ENCODE measurements around the gene GNAZ. TPM values are rescaled to one million over a fixed set of nuclear protein-coding genes. Genes with fewer than 3 reads are reported as not detected.
"Not testable (repeated sequence)": the region's sequence is repeated elsewhere in the genome, so short reads cannot be mapped to it uniquely, and the experiment has no call there.

GNAZ gene
- total RNA-seq, 2 experiments from 2014 or later: 1.2 to 2.1 TPM

DNA sequence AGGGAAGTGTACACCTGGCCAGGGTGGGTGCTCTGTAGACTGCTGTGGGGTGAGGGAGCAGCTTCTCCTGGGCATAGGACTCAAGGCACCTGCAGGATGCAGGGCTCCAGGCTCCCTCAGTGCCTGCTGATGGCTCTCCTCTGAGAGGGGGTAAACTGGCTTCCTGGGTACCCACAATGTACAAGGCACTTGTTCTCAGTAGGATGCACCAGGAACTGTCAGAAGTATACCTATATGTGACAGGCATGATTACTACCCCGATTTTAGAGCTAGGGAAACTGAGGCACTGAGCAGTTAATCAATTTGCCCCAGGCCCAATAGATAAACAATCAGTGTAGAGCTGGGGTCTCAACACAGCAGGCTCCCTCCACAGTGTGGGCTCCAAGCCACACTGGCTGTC is 31.4 kb upstream of the GNAZ start:
- CTCF ChIA-PET: no interaction called here
- POLR2A ChIA-PET: no interaction called here

DNA sequence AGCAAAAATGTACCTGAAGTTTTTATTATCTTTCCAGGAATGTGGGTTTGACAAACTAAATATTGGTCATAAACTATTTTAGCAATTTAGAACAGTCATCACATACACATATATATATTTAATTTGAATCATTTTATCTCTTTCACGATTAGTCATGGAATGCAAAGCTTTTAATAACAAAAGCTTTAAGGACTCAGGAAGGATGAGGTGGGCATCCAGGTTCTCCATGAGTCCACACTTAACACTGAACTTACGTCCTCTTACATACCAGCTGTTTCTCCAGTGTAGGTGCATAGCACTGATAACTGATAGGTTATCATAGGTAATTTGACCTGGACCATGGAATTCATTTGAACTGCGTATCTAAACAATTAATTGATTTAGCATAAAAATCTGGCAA is 28.1 kb upstream of the GNAZ start:
- CTCF ChIA-PET: no interaction called here
- POLR2A ChIA-PET: no interaction called here

DNA sequence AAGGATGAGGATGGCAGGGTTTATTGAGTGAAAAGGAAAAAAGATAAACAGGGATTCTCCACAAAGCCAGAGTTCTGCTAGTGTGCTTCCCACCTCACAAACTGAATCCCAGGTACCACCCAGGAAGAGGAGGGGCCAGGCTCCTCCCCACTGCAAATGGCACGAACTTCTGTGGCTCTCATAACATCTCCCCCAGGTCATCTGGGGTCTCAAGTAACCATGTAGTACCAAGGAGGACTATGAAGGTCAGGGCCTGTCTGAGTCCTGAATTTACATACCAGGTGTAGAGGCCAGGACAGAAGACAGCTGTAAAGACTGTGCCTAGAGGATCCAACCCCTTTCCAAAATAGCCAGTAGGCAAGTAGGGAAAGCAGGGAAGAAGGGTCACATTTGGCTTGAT is 25.7 kb upstream of the GNAZ start:
- POLR2A ChIA-PET: interaction anchor here (0.6 kb wide), 1 partner anchor 461 kb away, joined by 3 read pairs; no protein-coding TSS in a partner anchor
- CTCF ChIA-PET: no interaction called here

- POLR2A ChIA-PET: no interaction called here
- CTCF ChIA-PET: no interaction called here
Measured at GRCh38 chr22:23045461-23045860, 24.9 kb upstream of the GNAZ start.

DNA sequence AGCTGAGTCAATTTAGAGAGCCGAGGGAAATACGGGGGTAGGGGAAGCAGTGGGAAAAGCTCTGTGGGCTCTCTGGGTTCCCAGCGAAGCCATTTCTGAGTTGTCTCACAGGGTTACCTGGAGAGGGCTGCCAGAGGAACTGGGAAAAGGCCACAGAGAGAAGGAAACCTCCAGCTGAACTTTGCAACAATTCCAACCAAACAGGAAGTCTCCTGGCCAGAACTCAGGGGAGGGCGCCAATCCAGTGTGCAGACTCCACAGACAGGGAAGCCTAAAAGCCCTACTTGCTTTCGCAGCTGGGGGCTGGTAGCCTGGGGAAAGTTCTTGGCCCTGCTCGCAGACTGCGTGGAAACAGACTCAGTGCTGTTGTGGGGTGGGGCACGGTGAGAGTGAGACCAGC is 23.1 kb upstream of the GNAZ start:
- POLR2A ChIA-PET: no interaction called here
- CTCF ChIA-PET: no interaction called here

DNA sequence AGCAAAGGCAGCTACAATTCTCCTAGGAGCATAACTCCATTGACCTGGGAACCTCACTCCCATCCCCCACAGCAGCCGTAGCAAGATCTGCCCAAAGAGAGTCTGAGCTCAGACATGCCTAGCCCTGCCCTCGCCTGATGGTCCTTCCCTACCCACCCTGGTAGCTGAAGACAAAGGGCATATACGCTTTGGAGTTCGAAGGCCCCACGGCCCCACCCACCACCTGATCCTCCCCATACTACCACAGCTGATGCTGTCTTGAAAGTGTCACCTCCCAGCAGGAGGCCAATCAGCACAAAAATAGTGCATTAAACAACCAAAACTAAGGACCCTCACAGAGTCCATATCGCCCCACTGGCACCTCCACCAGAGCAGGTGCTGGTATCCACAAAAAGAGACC is 22.6 kb upstream of the GNAZ start:
- CTCF ChIA-PET: no interaction called here
- POLR2A ChIA-PET: no interaction called here

GRCh38 chr22:23050546-23050945 is 19.8 kb upstream of the GNAZ start:
- POLR2A ChIA-PET, CTCF ChIA-PET: not testable (repeated sequence)

- ChIA-PET CTCF (no interaction called here), POLR2A (no interaction called here)
Measured at GRCh38 chr22:23053051-23053707, 17.1 kb upstream of the GNAZ start.

- POLR2A ChIA-PET: no interaction called here
- CTCF ChIA-PET: no interaction called here
Measured at GRCh38 chr22:23053912-23054530, 16.3 kb upstream of the GNAZ start.

DNA sequence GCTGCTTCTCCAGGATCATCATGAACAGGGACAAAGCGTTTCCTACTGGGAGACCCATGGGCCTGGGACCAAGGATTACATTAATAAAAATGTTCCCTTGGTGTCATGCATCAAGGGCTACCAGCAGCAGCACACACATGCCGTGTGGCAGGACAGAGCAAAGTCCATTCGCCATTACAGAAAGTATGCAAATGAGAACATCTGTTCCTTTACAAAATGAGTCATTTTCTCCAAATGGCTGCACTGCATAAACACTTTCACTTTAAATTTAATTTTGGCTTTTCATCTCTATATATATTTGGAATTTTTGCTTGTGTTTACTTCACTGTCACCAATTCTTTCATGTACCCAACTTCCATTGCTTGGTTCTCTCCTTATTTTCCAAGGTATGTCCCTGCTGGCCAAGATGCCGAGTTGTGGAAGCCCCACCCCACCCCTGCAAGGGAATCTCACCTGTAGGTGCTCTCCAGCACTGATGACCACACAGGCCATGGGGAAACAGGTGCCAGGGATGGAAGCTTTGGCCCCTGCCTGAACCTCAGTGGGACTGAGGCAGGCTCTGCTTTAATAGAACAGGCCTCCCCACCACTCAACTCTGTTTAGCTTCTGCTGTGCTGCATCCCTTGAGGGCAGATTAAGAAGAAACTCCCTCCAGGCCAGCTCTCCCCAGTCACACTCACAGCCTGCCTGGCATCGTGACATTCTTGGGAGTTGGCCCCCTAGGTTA is 15.6 kb upstream of the GNAZ start:
- POLR2A ChIA-PET: no interaction called here
- CTCF ChIA-PET: no interaction called here

- CTCF ChIA-PET: no interaction called here
- POLR2A ChIA-PET: no interaction called here
Measured at GRCh38 chr22:23055449-23056179, 14.7 kb upstream of the GNAZ start.

DNA sequence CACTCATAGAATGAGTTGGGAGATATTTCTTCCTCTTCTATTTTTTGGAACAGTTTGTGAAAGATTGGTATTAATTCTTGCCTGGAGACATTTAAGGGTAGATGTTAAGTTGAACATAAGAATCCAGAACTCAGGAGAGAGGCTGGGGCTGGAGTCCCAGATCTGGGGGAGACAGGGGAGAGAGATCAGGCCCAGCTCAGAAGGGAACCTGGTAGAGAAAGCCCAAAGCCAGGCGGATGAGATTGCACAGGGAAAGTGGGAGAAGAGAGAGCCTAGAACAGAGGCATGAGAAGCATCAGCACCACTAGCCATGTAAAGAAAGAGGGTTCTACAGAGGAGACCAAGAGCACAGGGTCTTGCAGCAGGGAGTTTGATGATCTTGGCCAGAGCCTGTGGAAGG is 13.0 kb upstream of the GNAZ start:
- ChIA-PET CTCF (no interaction called here), POLR2A (no interaction called here)

DNA sequence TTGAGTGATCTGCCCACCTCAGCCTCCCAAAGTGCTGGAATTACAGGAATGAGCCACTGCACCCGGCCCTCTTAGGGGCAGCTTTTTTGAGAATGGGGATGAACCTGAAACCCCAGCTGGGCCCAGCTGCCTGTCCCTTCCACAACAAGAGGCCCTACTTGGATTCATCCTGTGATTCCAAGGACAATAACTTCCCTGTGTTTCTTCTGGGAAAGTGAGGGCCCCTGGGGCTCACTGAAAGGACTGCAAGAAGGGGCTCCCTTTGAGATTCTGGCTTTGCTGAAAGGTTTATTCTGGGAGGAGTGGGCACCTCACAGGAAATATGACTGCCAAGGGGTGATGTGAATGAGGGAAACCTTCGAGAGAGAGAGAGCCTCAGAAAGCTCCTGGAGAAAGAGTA is 12.3 kb upstream of the GNAZ start:
- ChIA-PET CTCF (no interaction called here), POLR2A (no interaction called here)

DNA sequence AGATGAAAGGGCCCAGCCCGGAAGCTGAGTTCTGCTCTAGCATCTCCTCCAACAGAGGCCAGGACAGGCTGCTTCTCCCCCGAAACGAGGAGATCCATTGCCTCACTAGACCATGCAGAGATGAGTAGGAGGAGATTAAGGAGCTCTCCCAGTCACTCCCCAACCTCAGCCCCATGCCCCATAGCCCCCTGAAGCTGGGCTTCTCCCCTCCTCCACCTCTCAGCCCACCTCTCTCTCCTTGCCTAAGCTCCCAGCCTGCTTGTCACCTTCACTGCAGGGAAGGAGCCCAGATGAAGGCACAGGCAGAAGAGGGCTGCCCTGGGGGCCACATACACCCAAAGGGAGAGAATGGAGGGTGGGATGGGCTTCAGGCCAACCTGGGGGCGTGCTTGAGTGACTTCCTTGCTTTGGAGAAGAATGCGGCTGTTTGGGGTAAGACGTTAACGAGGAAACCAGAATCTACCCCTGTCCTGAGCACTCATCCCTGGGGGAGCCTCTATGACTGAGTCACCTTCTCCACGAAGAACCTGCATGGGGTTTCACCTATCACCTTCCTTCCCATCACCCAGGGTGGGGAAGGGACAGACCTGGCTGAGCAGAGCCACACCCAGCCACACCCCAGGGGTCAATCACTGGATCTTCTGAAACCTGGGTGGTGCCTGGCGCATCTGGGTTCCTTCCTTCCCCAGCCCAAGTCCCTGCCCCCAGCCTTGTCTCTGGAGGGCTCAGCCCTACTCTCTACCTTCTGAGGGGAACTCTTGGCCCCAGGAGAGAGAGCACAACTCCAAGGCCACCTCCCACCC is 11.6 kb upstream of the GNAZ start:
- ChIA-PET CTCF (no interaction called here), POLR2A (no interaction called here)

DNA sequence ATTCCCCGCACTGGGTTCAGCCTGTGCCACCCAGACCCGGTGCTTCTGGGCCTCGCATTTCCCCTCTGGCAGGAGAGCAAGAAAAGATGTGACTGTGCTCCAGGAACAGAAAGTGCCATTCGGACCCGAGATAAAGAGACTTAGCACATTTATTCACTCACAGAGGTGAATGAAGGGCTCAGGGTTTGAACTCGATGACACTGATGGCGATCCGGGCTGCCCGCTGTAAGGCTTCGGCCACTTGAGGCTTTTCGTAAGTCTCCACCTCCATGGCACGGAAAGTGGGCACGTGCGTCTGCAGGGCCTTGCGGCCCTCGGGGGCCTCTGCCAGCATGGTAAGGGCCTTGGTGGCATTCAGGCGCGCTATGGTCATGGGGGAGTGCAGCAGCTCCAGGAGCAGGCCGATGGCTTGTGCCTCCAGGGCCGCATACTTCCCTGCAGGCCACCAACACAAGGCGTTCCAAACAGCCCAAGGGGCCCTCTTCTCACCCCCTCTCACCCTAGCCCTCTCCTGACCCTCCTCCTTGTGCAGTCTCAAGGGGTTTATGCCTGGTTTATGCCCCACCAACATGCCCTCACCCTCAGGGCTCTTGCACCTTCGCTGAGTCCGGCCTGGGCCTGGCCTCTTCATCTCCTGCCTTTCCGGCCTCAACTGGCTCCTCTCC is 10.9 kb upstream of the GNAZ start:
- ChIA-PET POLR2A (no interaction called here), CTCF (no interaction called here)

DNA sequence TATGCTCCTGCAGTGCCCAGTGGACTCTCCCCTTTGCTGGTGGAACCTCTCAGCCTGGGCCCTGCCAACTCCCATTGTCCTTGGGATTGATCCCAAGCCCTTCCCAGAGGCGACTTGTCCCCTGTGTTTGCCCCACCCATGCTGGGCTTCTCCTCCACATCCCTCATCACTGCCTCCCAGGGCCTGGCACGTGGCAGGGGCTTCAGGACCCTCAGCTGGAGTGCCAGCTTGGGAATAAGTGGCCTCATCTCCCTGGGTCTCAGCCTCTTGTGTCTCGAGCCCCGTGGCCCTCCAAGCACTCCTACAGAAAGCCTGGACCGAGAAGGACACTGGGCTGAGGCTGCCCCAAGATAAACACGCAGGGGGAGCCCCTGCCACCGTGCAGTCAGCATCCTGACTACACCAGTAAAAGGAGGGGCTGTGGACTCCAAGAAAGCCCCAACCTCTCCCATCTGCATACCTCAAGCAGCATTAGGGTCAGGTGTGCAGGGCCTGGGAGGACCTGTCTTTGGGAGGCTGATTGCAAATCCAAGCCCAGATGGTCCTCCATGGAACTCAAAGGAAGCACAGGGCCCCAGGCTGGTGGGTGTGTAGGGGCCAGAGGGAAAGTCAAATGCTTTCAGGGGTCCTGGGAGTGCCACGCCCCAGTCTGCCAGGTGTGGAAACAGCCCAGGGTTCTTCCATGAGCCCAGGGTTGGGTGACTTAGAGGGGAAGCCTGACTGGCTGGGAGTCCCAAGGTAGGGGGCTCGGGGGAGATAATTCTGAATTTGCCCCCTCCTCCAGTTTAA is 9.5 kb upstream of the GNAZ start:
- ChIA-PET POLR2A (no interaction called here), CTCF (no interaction called here)

GRCh38 chr22:23061471-23062280 is 8.6 kb upstream of the GNAZ start:
- ChIA-PET POLR2A (no interaction called here), CTCF (no interaction called here)
